ENCODE results near the gene CLSTN1. TPM values are rescaled to one million over a fixed set of nuclear protein-coding genes. Genes with fewer than 3 reads are reported as not detected.

CLSTN1 gene
- total and polyA plus RNA-seq, 10 of the 15 experiments (the other 5 are each of a cell fraction or from before 2014, with no cell fraction given), result 2.7 to 64.4 (median 23.2) TPM

- ChIA-PET POLR2A (no interaction called here), CTCF (interaction anchor here (0.7 to 1.9 kb wide), 3 partner anchors 9 to 70 kb away, joined by 3 to 5 read pairs (median 3); no protein-coding TSS in a partner anchor), SMC1A (ENCODE audit: uncharacterized antibody, unreplicated experiment) (interaction anchor here (1.1 to 1.2 kb wide), 2 partner anchors 9 to 60 kb away, joined by 3 to 4 read pairs; no protein-coding TSS in a partner anchor), RAD21 (ENCODE audit: unreplicated experiment) (interaction anchor here (0.7 to 1.8 kb wide), 3 partner anchors 8 to 167 kb away, joined by 3 to 6 read pairs (median 3); no protein-coding TSS in a partner anchor)
- Histone ChIP-seq H3K4me1 (ENCODE audit: control insufficient read depth, insufficient read depth, low read length) (peaks cover under 1% of the 10 kb centered on the region; the same call in 1 of the 2 replicates), H3K4me2 (ENCODE audit: control insufficient read depth, insufficient read depth) (no peak overlapping the region), H3K27ac (ENCODE audit: control insufficient read depth, insufficient read depth) (no peak overlapping the region), H3K27me3 (replicated peaks in 1 of 2; ENCODE audit: control insufficient read depth in 2 of 2, insufficient read depth in 2 of 2, low read length in 1 of 2) (no peaks in the 10 kb centered on the region), H2AFZ (ENCODE audit: control insufficient read depth, low read depth, low read length) (no peak overlapping the region), H3K9ac (ENCODE audit: control insufficient read depth, insufficient read depth, low read length) (no peak overlapping the region), H3K9me3 (replicated peaks; ENCODE audit: control insufficient read depth, insufficient read depth, low read length) (no peaks in the 10 kb centered on the region; the same call in 1 of the 3 replicates), H4K20me1 (ENCODE audit: control insufficient read depth, insufficient read depth) (no peaks in the 10 kb centered on the region), H3K36me3 (ENCODE audit: control insufficient read depth in 2 of 2, insufficient read depth in 2 of 2, low read length in 1 of 2) (no peaks in the 10 kb centered on the region), H3K4me3 (no peak overlapping the region), H3K79me2 (ENCODE audit: control insufficient read depth, insufficient read depth, low read length) (peaks cover 29% of the 10 kb centered on the region)
- BruUV-seq (replicated peaks), result no TSS peak
- DNase-seq (ENCODE audit: low read depth, low spot score), result no peak
- 92% methylated on average over 15 of the region's 15 CpGs for WGBS (ENCODE audit: insufficient coverage, insufficient replicate concordance, low lambda C conversion rate, missing lambda C conversion rate)
- intact Hi-C loops (cut with micrococcal nuclease; ENCODE audit: unreplicated experiment), result no loop called here
- TF ChIP-seq CBX3 (IDR thresholded peaks at IDR 0.05; ENCODE audit: borderline replicate concordance, low read depth), result no peak
- FAIRE-seq, result no peak
- in situ Hi-C loops (cut with MboI), result no loop called here
- ATAC-seq, result no peak
These were observed 30.5 kb downstream of the CLSTN1 start for GRCh38 chr1:9793291-9793690.

- ChIA-PET RAD21 (ENCODE audit: unreplicated experiment) (interaction anchor here (0.6 to 1.8 kb wide), 3 partner anchors 7 to 76 kb away, joined by 3 to 6 read pairs (median 4); no protein-coding TSS in a partner anchor), SMC1A (ENCODE audit: uncharacterized antibody, unreplicated experiment) (interaction anchor here (1.1 to 1.2 kb wide), 2 partner anchors 8 to 61 kb away, joined by 3 to 4 read pairs; no protein-coding TSS in a partner anchor), POLR2A (interaction anchor here (1.3 kb wide), 1 partner anchor 12 kb away, joined by 3 read pairs; no protein-coding TSS in a partner anchor), CTCF (interaction anchor here (1.1 to 1.4 kb wide), 3 partner anchors 28 to 69 kb away, joined by 3 to 4 read pairs (median 3); no protein-coding TSS in a partner anchor)
- FAIRE-seq, result no peak
- BruUV-seq (replicated peaks), result no TSS peak
- H4K20me1 ChIP-seq (ENCODE audit: control insufficient read depth, insufficient read depth), result no peaks in the 10 kb centered on the region
- H3K36me3 ChIP-seq (ENCODE audit: control insufficient read depth in 2 of 2, insufficient read depth in 2 of 2, low read length in 1 of 2), result no peaks in the 10 kb centered on the region
- H3K4me1 ChIP-seq (ENCODE audit: control insufficient read depth, insufficient read depth, low read length), result peaks cover 5% of the 10 kb centered on the region
- H3K4me2 ChIP-seq (ENCODE audit: control insufficient read depth, insufficient read depth), result no peak overlapping the region
- 85% methylated on average over 14 of the region's 14 CpGs for WGBS (ENCODE audit: insufficient coverage, insufficient replicate concordance, low lambda C conversion rate, missing lambda C conversion rate)
- no peaks in the 10 kb centered on the region; the same call in 1 of the 3 replicates for H3K9me3 ChIP-seq (replicated peaks; ENCODE audit: control insufficient read depth, insufficient read depth, low read length)
- TF ChIP-seq HCFC1 (IDR thresholded peaks at IDR 0.05; ENCODE audit: low read length) (no peak), GATAD2B (conservative IDR thresholded peaks at IDR 0.05; ENCODE audit: low read depth) (no peak), NR2C2 (IDR thresholded peaks at IDR 0.05; ENCODE audit: borderline replicate concordance, control insufficient read depth, insufficient read length, low read depth) (no peak), ZBTB40 (IDR thresholded peaks at IDR 0.05; ENCODE audit: borderline replicate concordance) (no peak), ASH2L (IDR thresholded peaks at IDR 0.05; ENCODE audit: borderline replicate concordance, low read depth) (no peak)
- no peak for DNase-seq (ENCODE audit: low read depth, low spot score)
- intact Hi-C loops (cut with micrococcal nuclease; ENCODE audit: unreplicated experiment) (no loop called here), in situ Hi-C loops (cut with MboI) (no loop called here)
- no peak for ATAC-seq
- no peaks in the 10 kb centered on the region for H3K27me3 ChIP-seq (replicated peaks in 1 of 2; ENCODE audit: control insufficient read depth in 2 of 2, insufficient read depth in 2 of 2, low read length in 1 of 2)
- H2AFZ ChIP-seq (ENCODE audit: control insufficient read depth, low read depth, low read length), result no peak overlapping the region
- H3K4me3 ChIP-seq, result no peak overlapping the region
- H3K79me2 ChIP-seq (ENCODE audit: control insufficient read depth, insufficient read depth, low read length), result peaks cover 30% of the 10 kb centered on the region
- no peak overlapping the region for H3K27ac ChIP-seq (ENCODE audit: control insufficient read depth, insufficient read depth)
- no peak overlapping the region for H3K9ac ChIP-seq (ENCODE audit: control insufficient read depth, insufficient read depth, low read length)
These were observed 31.4 kb downstream of the CLSTN1 start for GRCh38 chr1:9792156-9793042.
